ENCODE results near the gene VPS26C.

The VPS26C gene

DNA sequence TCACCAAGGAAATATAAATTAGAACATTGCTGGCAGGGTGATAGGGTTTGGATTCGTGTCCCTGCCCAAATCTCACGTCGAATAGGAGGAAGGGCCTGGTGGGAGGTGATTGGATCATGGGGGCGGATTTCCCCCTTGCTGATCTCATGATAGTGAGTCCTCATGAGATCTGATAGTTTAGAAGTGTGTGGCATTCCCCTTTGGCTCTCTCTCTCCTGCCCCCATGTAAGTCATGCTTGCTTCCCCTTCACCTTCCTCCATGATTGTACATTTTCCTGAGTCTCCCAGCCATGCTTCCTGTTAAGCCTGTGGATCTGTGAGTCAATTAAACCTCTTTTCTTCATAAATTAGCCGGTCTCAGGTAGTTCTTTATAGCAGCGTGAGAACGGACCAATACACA is 60.6 kb downstream of the VPS26C start:
- H3K27ac ChIP-seq (ENCODE audit: low read depth, low read length), result no peak overlapping the region
- H3K9ac ChIP-seq (ENCODE audit: low read depth in 1 of 2, low read length in 2 of 2), result no peak overlapping the region
- no peaks in the 10 kb centered on the region for H3K27me3 ChIP-seq (ENCODE audit: control insufficient read depth in 1 of 2, insufficient read depth in 2 of 2, low read length in 2 of 2)
- no peaks in the 10 kb centered on the region for H3K9me3 ChIP-seq (ENCODE audit: control insufficient read depth in 1 of 2, low read length in 2 of 2)
- peaks cover 18% of the 10 kb centered on the region in 2 donors for H3K4me1 ChIP-seq (ENCODE audit: control insufficient read depth in 1 of 2, insufficient read depth in 2 of 2, low read length in 2 of 2)
- peaks cover 3 to 18% of the 10 kb centered on the region in 2 donors for H3K36me3 ChIP-seq (ENCODE audit: control insufficient read depth in 1 of 2, insufficient read depth in 2 of 2, low read length in 2 of 2)
- H3K4me3 ChIP-seq (ENCODE audit: low read depth in 1 of 2, low read length in 2 of 2), result no peak overlapping the region

DNA sequence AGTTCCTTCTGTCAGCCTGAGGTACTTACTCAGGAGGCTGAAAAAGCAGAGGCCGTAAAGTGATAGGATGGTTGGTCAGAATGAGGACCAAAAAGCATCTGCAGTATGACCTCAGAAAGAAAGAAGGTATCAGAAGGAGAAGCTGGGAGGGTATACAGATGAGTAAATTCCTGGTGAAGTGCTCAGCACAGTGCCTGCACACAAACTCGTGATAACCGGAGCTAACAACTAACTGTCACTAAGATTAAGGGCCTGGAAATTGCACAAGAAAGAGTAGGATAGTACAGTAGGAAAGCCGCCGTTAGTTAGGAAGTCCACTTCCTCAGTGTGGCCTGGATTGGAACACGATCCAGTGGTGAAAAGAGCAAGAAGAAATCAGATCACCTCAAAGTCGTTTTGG is 62.6 kb downstream of the VPS26C start:
- H3K4me3 ChIP-seq (ENCODE audit: low read depth in 1 of 2, low read length in 2 of 2), result no peak overlapping the region
- no peak overlapping the region for H3K9ac ChIP-seq (ENCODE audit: low read depth in 1 of 2, low read length in 2 of 2)
- no peaks in the 10 kb centered on the region for H3K27me3 ChIP-seq (ENCODE audit: control insufficient read depth in 1 of 2, insufficient read depth in 2 of 2, low read length in 2 of 2)
- H3K9me3 ChIP-seq (ENCODE audit: control insufficient read depth in 1 of 2, low read length in 2 of 2), result no peaks in the 10 kb centered on the region
- peaks cover 18 to 19% of the 10 kb centered on the region in 2 donors for H3K4me1 ChIP-seq (ENCODE audit: control insufficient read depth in 1 of 2, insufficient read depth in 2 of 2, low read length in 2 of 2)
- no peak overlapping the region for H3K27ac ChIP-seq (ENCODE audit: low read depth, low read length)
- H3K36me3 ChIP-seq (ENCODE audit: control insufficient read depth in 1 of 2, insufficient read depth in 2 of 2, low read length in 2 of 2), result peaks cover 3 to 34% of the 10 kb centered on the region in 2 donors

DNA sequence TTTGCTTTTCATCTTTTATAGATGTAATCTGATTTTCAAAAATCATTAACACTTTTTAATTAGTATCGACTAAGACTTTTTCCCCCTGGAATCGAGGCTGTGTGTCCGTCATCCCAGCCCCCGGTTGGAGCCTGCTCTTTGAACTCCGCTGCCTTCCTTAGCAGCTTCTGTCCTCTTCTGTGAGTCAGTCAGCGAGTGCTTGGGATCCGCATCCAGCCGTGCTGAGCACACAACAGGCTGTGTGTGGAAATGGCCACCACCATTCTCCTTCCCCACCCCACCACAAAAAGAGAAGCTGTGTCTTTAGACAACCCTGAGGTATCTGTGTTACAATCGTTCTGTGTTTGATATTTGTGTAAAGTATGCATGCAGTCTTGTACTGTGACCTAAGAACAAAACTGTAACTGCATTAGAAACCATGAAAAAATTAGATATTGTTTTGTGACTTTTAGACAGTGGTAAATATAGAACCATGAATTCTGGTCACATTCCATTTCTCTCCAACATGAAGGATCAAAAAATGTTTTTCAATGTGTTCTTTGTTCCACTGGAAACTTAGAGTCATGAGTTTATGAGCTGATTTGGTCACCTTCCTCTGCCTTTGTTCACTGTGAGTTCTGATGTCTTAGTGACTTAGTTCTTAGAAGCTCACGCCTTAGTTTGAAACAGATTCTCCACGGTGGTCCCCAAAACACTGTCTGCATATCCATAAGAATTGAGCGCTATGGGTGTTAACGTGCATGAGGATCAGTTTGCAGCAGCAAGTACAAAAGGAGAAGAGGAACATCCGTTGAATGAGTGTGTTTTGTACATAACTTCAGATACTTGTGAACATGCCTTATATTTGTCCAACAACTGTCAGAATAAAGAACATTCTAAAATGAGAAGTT is 64.7 kb downstream of the VPS26C start:
- no peaks in the 10 kb centered on the region for H3K27me3 ChIP-seq (ENCODE audit: control insufficient read depth in 1 of 2, insufficient read depth in 2 of 2, low read length in 2 of 2)
- peaks cover 9 to 46% of the 10 kb centered on the region in 2 donors for H3K36me3 ChIP-seq (ENCODE audit: control insufficient read depth in 1 of 2, insufficient read depth in 2 of 2, low read length in 2 of 2)
- H3K4me1 ChIP-seq (ENCODE audit: control insufficient read depth in 1 of 2, insufficient read depth in 2 of 2, low read length in 2 of 2), result peaks cover 13 to 18% of the 10 kb centered on the region in 2 donors
- no peak overlapping the region for H3K9ac ChIP-seq (ENCODE audit: low read depth in 1 of 2, low read length in 2 of 2)
- no peak overlapping the region for H3K27ac ChIP-seq (ENCODE audit: low read depth, low read length)
- no peak overlapping the region for H3K4me3 ChIP-seq (ENCODE audit: low read depth in 1 of 2, low read length in 2 of 2)
- no peaks in the 10 kb centered on the region for H3K9me3 ChIP-seq (ENCODE audit: control insufficient read depth in 1 of 2, low read length in 2 of 2)

DNA sequence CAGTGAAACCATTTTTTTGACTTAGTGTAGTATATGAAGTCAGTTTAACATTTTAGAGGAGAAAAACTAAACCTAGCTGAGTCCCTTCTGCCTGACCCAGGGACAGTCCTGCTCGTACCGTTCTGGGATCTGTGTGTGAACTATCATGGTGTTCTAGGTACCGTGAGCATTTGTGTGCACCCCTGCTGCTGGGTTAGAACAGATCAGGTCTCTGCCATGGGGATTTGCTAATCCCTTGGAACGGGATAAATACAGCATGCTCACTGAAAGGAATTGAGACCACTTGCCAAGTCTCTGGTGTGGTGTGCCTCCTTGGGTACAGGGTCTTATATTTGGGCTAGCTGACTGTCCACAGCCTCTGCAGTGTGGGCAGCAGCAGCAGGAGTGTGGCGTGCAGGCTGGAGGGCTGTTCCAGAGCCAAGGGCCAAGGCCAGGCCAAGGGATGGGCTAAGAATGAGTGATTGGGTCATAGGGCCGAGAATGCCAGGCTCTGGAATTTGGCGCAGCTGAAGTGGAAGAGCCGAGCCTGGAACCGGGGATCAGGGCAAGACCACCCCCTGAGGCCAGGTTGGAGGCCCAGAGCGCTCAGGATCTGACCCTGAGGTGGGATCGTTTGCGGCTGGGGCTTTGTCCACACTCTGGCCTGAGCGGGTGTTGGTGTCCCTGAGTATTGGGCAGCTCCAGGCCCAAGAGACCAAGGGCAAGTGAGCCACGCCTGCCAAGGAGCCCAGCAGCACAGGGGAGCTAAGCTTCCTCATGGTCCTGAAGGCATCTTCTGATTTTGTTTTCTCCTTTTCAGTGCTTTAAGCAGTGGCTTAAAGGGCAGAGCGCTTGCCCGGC is 66.3 kb downstream of the VPS26C start:
- no peak overlapping the region for H3K27ac ChIP-seq (ENCODE audit: low read depth, low read length)
- H3K9ac ChIP-seq (ENCODE audit: low read depth in 1 of 2, low read length in 2 of 2), result no peak overlapping the region
- H3K4me1 ChIP-seq (ENCODE audit: control insufficient read depth in 1 of 2, insufficient read depth in 2 of 2, low read length in 2 of 2), result peaks cover 5 to 20% of the 10 kb centered on the region in 2 donors
- H3K27me3 ChIP-seq (ENCODE audit: control insufficient read depth in 1 of 2, insufficient read depth in 2 of 2, low read length in 2 of 2), result no peaks in the 10 kb centered on the region
- H3K4me3 ChIP-seq (ENCODE audit: low read depth in 1 of 2, low read length in 2 of 2), result no peak overlapping the region
- no peaks in the 10 kb centered on the region for H3K9me3 ChIP-seq (ENCODE audit: control insufficient read depth in 1 of 2, low read length in 2 of 2)
- peaks cover 9 to 47% of the 10 kb centered on the region in 2 donors for H3K36me3 ChIP-seq (ENCODE audit: control insufficient read depth in 1 of 2, insufficient read depth in 2 of 2, low read length in 2 of 2)

DNA sequence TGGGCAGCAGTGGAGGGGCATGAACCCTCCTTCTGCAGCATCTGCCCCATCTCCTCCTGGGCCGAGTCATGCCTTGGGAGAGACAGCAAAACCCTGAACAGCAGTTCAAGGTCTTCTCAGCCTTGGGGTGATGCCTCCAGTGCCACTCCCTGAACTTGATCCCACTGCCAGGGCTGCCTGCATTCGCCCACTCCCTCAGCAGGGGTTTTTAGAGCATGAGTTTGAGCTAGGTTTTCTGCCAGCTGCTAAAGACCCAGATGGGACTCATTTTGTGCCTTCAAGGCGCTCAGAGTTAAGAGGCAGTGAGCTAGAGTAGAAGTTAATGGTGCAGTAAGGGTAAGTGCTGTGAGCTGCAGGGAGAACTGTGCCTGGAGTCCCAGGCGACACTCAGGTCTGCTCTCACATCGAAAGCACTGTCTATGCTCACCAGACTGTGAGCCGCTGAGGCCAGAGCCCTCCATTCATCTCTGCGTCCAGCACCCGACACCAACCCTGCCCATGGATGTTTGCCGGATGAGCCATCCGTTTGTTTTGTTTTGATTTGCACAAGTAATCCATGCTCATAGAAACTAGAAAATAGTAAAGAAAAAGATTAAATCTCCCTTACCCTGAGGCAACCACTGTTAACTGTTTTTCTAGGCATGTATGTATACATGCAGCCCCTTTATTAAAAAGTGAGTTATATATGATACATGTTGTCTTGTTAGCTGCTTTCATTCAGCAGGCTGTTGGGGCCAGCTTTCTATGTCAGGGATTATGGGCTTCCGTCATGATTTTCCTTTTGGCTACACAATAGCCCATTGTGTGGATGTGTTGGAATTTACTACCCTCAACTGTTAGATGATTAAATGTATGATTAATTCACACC is 67.8 kb downstream of the VPS26C start:
- Histone ChIP-seq H3K9ac (ENCODE audit: low read depth in 1 of 2, low read length in 2 of 2) (no peak overlapping the region), H3K9me3 (ENCODE audit: control insufficient read depth in 1 of 2, low read length in 2 of 2) (no peaks in the 10 kb centered on the region), H3K27me3 (ENCODE audit: control insufficient read depth in 1 of 2, insufficient read depth in 2 of 2, low read length in 2 of 2) (no peaks in the 10 kb centered on the region), H3K27ac (ENCODE audit: low read depth, low read length) (no peak overlapping the region), H3K4me3 (ENCODE audit: low read depth in 1 of 2, low read length in 2 of 2) (no peak overlapping the region), H3K4me1 (ENCODE audit: control insufficient read depth in 1 of 2, insufficient read depth in 2 of 2, low read length in 2 of 2) (peaks cover 7 to 26% of the 10 kb centered on the region in 2 donors), H3K36me3 (ENCODE audit: control insufficient read depth in 1 of 2, insufficient read depth in 2 of 2, low read length in 2 of 2) (peaks cover 9 to 58% of the 10 kb centered on the region in 2 donors)

DNA sequence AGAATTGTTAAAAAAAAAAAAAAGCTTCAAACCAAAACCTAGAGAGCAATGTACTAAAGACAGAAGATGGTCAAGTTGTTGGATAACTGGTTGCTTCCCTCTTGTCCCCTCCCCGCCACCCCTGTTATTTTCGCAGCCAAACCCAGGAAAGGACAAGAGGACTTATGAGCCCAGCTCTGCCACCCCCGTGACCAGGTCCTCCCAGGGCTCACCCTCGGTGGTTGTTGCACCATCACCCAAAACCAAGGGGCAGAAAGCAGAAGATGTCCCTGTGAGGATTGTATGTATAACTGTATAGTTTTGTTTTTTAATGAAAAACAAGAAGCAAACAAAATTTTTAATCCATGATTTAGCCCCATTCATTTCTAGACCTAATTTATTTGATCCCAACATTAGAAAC is 69.4 kb downstream of the VPS26C start:
- Histone ChIP-seq H3K27me3 (ENCODE audit: control insufficient read depth in 1 of 2, insufficient read depth in 2 of 2, low read length in 2 of 2) (no peaks in the 10 kb centered on the region), H3K27ac (ENCODE audit: low read depth, low read length) (no peak overlapping the region), H3K36me3 (ENCODE audit: control insufficient read depth in 1 of 2, insufficient read depth in 2 of 2, low read length in 2 of 2) (peaks cover 9 to 51% of the 10 kb centered on the region in 2 donors), H3K9me3 (ENCODE audit: control insufficient read depth in 1 of 2, low read length in 2 of 2) (no peaks in the 10 kb centered on the region), H3K4me1 (ENCODE audit: control insufficient read depth in 1 of 2, insufficient read depth in 2 of 2, low read length in 2 of 2) (peaks cover 12 to 30% of the 10 kb centered on the region in 2 donors), H3K4me3 (ENCODE audit: low read depth in 1 of 2, low read length in 2 of 2) (no peak overlapping the region), H3K9ac (ENCODE audit: low read depth in 1 of 2, low read length in 2 of 2) (no peak overlapping the region)

DNA sequence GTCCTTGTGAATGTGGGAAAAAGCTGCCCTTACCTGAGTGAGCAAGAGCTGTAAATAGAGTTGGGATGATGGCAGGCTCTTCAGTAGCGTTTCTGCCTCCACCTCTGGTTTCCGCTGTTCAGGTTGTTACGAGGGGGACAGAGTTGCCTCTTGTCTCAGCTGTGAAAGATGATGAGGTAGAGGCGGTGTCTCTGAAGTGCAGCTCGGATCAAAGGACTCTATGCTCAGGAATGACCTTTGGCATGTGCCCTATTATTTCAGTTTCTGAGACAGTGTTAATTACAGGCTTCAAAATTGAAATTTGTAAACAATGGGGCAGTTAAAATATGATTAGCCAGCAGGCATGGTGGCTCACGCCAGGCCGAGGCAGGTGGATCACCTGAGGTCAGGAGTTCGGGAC is 70.3 kb downstream of the VPS26C start:
- no peak overlapping the region for H3K4me3 ChIP-seq (ENCODE audit: low read depth in 1 of 2, low read length in 2 of 2)
- no peak overlapping the region for H3K9ac ChIP-seq (ENCODE audit: low read depth in 1 of 2, low read length in 2 of 2)
- H3K27me3 ChIP-seq (ENCODE audit: control insufficient read depth in 1 of 2, insufficient read depth in 2 of 2, low read length in 2 of 2), result no peaks in the 10 kb centered on the region
- peaks cover 6 to 50% of the 10 kb centered on the region in 2 donors for H3K36me3 ChIP-seq (ENCODE audit: control insufficient read depth in 1 of 2, insufficient read depth in 2 of 2, low read length in 2 of 2)
- peaks cover 19 to 36% of the 10 kb centered on the region in 2 donors for H3K4me1 ChIP-seq (ENCODE audit: control insufficient read depth in 1 of 2, insufficient read depth in 2 of 2, low read length in 2 of 2)
- H3K27ac ChIP-seq (ENCODE audit: low read depth, low read length), result no peak overlapping the region
- no peaks in the 10 kb centered on the region for H3K9me3 ChIP-seq (ENCODE audit: control insufficient read depth in 1 of 2, low read length in 2 of 2)

DNA sequence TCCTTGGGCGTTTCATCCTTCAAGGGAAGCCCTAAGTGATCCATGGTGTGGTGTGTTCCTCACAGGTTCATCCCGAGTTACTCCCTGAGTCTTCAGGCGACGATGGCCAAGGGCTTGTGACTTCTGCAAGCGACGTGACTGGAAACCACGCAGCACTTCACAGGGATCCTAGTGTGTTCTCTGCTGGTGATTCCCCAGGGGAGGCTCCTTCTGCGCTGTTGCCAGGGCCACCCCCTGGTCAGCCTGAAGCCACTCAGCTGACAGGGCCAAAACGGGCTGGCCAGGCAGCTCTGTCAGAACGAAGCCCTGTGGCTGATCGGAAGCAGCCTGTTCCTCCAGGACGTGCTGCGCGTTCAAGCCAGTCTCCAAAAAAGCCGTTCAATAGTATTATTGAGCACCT is 71.5 kb downstream of the VPS26C start:
- Histone ChIP-seq H3K27me3 (ENCODE audit: control insufficient read depth in 1 of 2, insufficient read depth in 2 of 2, low read length in 2 of 2) (no peaks in the 10 kb centered on the region), H3K27ac (ENCODE audit: low read depth, low read length) (no peak overlapping the region), H3K4me1 (ENCODE audit: control insufficient read depth in 1 of 2, insufficient read depth in 2 of 2, low read length in 2 of 2) (peaks cover 19 to 36% of the 10 kb centered on the region in 2 donors), H3K4me3 (ENCODE audit: low read depth in 1 of 2, low read length in 2 of 2) (no peak overlapping the region), H3K9me3 (ENCODE audit: control insufficient read depth in 1 of 2, low read length in 2 of 2) (no peaks in the 10 kb centered on the region), H3K9ac (ENCODE audit: low read depth in 1 of 2, low read length in 2 of 2) (no peak overlapping the region), H3K36me3 (ENCODE audit: control insufficient read depth in 1 of 2, insufficient read depth in 2 of 2, low read length in 2 of 2) (peaks cover 6 to 39% of the 10 kb centered on the region in 2 donors)

DNA sequence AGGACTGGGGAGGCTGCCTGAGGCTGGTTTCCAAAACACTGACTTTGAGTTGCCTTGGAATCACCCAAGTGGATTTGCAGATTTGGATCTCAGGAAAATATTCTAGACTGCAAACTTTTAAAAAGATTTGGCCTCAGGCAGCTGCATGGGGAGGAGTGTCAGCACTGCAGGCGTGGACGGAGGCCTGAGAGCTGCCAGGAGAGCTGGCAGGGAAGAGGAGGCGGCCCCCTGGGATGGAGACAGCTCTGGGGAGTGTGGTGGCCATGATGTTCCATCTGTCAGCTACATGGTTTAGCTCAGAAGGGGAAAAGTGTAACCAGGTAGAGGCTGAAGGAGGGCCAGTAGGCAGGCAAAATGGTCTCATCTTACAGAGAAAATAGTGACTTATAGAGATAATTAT is 72.1 kb downstream of the VPS26C start:
- Histone ChIP-seq H3K27ac (ENCODE audit: low read depth, low read length) (no peak overlapping the region), H3K9ac (ENCODE audit: low read depth in 1 of 2, low read length in 2 of 2) (no peak overlapping the region), H3K9me3 (ENCODE audit: control insufficient read depth in 1 of 2, low read length in 2 of 2) (no peaks in the 10 kb centered on the region), H3K27me3 (ENCODE audit: control insufficient read depth in 1 of 2, insufficient read depth in 2 of 2, low read length in 2 of 2) (no peaks in the 10 kb centered on the region), H3K4me1 (ENCODE audit: control insufficient read depth in 1 of 2, insufficient read depth in 2 of 2, low read length in 2 of 2) (peaks cover 19 to 36% of the 10 kb centered on the region in 2 donors), H3K36me3 (ENCODE audit: control insufficient read depth in 1 of 2, insufficient read depth in 2 of 2, low read length in 2 of 2) (peaks cover 6 to 36% of the 10 kb centered on the region in 2 donors), H3K4me3 (ENCODE audit: low read depth in 1 of 2, low read length in 2 of 2) (no peak overlapping the region)

Measured in duodenal mucosa (tissue), 2 donors.